ENCODE measurements around the gene HLA-DOA. TPM values are rescaled to one million over a fixed set of nuclear protein-coding genes. Genes with fewer than 3 reads are reported as not detected.

HLA-DOA gene
- polyA plus RNA-seq, 1 donor (not counting 4 experiments of a cell fraction or from before 2014, with no cell fraction given), result not detected

- Histone ChIP-seq H3K79me2 (ENCODE audit: control insufficient read depth, insufficient read depth, low read length) (no peaks in the 10 kb centered on the region), H3K27me3 (ENCODE audit: control insufficient read depth, extremely low read depth, insufficient read depth, low read length) (peaks cover 31% of the 10 kb centered on the region), H4K20me1 (ENCODE audit: control insufficient read depth, extremely low read depth, insufficient read depth, low read length) (no peaks in the 10 kb centered on the region), H3K4me2 (ENCODE audit: control insufficient read depth, extremely low read depth, insufficient read depth, low read depth, low read length) (no peak overlapping the region), H3K9me3 (ENCODE audit: control insufficient read depth, low read depth, low read length) (no peaks in the 10 kb centered on the region), H3K27ac (ENCODE audit: control insufficient read depth, insufficient read depth, low read length) (no peak overlapping the region), H3K36me3 (ENCODE audit: control insufficient read depth in 2 of 2, extremely low read depth in 1 of 2, insufficient read depth in 2 of 2, low read length in 2 of 2) (no peaks in the 10 kb centered on the region), H3K4me1 (ENCODE audit: control insufficient read depth, extremely low read depth, insufficient read depth, low read length) (no peaks in the 10 kb centered on the region), H3K9ac (ENCODE audit: control insufficient read depth, extremely low read depth, insufficient read depth, low read length) (no peak overlapping the region), H3K9me1 (ENCODE audit: control insufficient read depth, extremely low read depth, insufficient read depth, low read length) (no peaks in the 10 kb centered on the region), H2AFZ (ENCODE audit: control insufficient read depth, low read length) (no peak overlapping the region), H3K4me3 (ENCODE audit: control insufficient read depth in 2 of 3, extremely low read depth in 1 of 3, insufficient read depth in 2 of 3, low read depth in 1 of 3, low read length in 3 of 3) (no peak overlapping the region)
- no peak for TF ChIP-seq EZH2 (IDR thresholded peaks at IDR 0.05; ENCODE audit: low read length)
- TF ChIP-seq CTCF (optimal IDR thresholded peaks at IDR 0.05 in 1 of 3, IDR thresholded peaks at IDR 0.05 in 1 of 3, conservative IDR thresholded peaks at IDR 0.05 in 1 of 3; ENCODE audit: extremely low read depth in 1 of 3, insufficient read depth in 2 of 3, low read length in 3 of 3), result no peak
- FAIRE-seq, result no peak
- dilution Hi-C loops (cut with MboI; ENCODE audit: extremely low pct_ligation_motif_present, low sequenced_read_pairs), result no loop called here
- DNase-seq (ENCODE audit: low read depth, low spot score), result no peak
Observed at GRCh38 chr6:33007831-33008400, 1.5 kb downstream of the HLA-DOA start.

- H3K4me2 ChIP-seq (ENCODE audit: control insufficient read depth, extremely low read depth, insufficient read depth, low read depth, low read length), result no peak overlapping the region
- no peak overlapping the region for H2AFZ ChIP-seq (ENCODE audit: control insufficient read depth, low read length)
- no peak overlapping the region for H3K9ac ChIP-seq (ENCODE audit: control insufficient read depth, extremely low read depth, insufficient read depth, low read length)
- H3K27ac ChIP-seq (ENCODE audit: control insufficient read depth, insufficient read depth, low read length), result no peak overlapping the region
- H3K9me1 ChIP-seq (ENCODE audit: control insufficient read depth, extremely low read depth, insufficient read depth, low read length), result no peaks in the 10 kb centered on the region
- TF ChIP-seq CTCF (optimal IDR thresholded peaks at IDR 0.05 in 1 of 3, IDR thresholded peaks at IDR 0.05 in 1 of 3, conservative IDR thresholded peaks at IDR 0.05 in 1 of 3; ENCODE audit: extremely low read depth in 1 of 3, insufficient read depth in 2 of 3, low read length in 3 of 3) (no peak), EZH2 (IDR thresholded peaks at IDR 0.05; ENCODE audit: low read length) (no peak)
- FAIRE-seq (no peak), DNase-seq (ENCODE audit: low read depth, low spot score) (no peak)
- H3K79me2 ChIP-seq (ENCODE audit: control insufficient read depth, insufficient read depth, low read length), result no peaks in the 10 kb centered on the region
- H4K20me1 ChIP-seq (ENCODE audit: control insufficient read depth, extremely low read depth, insufficient read depth, low read length), result no peaks in the 10 kb centered on the region
- no peaks in the 10 kb centered on the region for H3K9me3 ChIP-seq (ENCODE audit: control insufficient read depth, low read depth, low read length)
- dilution Hi-C loops (cut with MboI; ENCODE audit: extremely low pct_ligation_motif_present, low sequenced_read_pairs), result no loop called here
- no peaks in the 10 kb centered on the region for H3K4me1 ChIP-seq (ENCODE audit: control insufficient read depth, extremely low read depth, insufficient read depth, low read length)
- peaks cover 24% of the 10 kb centered on the region for H3K27me3 ChIP-seq (ENCODE audit: control insufficient read depth, extremely low read depth, insufficient read depth, low read length)
- H3K36me3 ChIP-seq (ENCODE audit: control insufficient read depth in 2 of 2, extremely low read depth in 1 of 2, insufficient read depth in 2 of 2, low read length in 2 of 2), result no peaks in the 10 kb centered on the region
- H3K4me3 ChIP-seq (ENCODE audit: control insufficient read depth in 2 of 3, extremely low read depth in 1 of 3, insufficient read depth in 2 of 3, low read depth in 1 of 3, low read length in 3 of 3), result no peak overlapping the region
Observed at GRCh38 chr6:33004940-33005339, 4.5 kb downstream of the HLA-DOA start.

Data from keratinocyte (primary cell).